SK-N-DZ (cell line): ENCODE measurements around the gene NRN1L. TPM values are rescaled to one million over a fixed set of nuclear protein-coding genes. Genes with fewer than 3 reads are reported as not detected.
"Not testable (repeated sequence)": the region's sequence is repeated elsewhere in the genome, so short reads cannot be mapped to it uniquely, and the experiment has no call there.

Source experiments
- DNase-seq: peaks from one replicate; pipeline ENCODE4 v3.0.0-alpha.2; 2015; ENCODE audit warnings: low spot score
- polyA plus RNA-seq, 2 experiments: library from polyadenylated mRNA; depleted of rRNA; stranded (reverse); fragments of >200 nt; gene quantifications; 2 replicates each; pipeline ENCODE4 v1.2.3, GENCODE V29; 2014

Gene NRN1L
- polyA plus RNA-seq (2014; cell fraction: cytosol; rRNA removed) = 0.78 TPM in 1 of 2 replicates, not detected in the other
- 0.77 and 3.5 TPM in 2 replicates for polyA plus RNA-seq (2014; cell fraction: nucleus; rRNA removed)

DNA sequence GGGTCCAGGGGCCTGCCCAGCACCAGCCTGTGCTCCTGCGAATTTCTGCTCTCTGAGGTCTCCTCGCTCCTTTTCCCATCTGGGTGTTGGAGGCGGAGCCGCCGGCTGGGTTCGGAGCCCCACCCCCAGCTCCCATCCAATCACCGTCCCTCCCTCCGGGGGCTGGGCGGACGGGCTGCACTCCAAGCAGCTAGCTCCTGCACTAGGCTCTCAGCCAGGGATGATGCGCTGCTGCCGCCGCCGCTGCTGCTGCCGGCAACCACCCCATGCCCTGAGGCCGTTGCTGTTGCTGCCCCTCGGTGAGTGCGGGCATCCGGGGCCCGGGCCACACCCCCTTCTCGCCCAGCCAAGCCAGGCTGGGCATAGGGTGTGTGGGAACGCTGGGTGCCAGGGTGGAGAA, at the start of gene NRN1L:
TSS of gene NRN1L (plus strand) at position 202 of the 400 bp plus-strand sequence. CDS start at position 221, 19 bp downstream.
- peak; percentile 84 for DNase-seq

DNA sequence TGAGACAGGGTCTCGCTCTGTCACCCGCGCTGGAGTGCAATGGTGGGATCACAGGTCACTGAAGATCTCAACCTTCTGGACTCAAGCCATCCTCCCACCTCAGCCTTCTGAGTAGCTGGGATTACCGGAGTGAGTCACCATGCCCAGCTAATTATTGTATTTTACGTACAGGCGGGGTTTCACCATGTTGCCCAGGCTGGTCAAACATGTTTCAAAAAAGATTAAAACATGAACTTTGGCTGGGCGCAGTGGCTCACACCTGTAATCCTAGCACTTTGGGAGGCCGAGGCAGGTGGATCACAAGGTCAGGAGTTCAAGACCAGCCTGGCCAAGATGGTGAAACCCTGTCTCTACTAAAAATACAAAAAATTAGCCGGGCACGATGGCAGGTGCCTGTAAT, 47.5 kb upstream of the NRN1L start:
- DNase-seq = not testable (repeated sequence)

DNA sequence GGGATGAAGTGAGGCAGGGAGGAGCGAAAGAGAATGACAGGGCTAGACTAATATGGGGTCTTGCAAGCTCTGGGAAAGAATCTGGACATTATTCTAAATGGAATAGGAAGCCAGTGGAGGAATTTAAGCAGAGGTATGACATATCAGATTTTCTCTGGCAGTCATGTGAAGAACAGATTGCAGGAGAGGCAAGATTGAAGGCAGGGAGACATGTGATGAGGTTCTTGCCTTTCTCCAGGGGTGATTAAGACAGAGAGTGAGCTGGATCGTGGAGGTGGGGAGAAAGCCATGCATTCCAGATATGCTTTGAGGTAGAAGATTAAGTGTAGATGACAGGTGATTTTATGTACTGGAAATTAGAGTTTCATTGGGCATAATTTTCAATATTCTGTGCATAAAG, 46.9 kb upstream of the NRN1L start:
- no peak for DNase-seq

DNA sequence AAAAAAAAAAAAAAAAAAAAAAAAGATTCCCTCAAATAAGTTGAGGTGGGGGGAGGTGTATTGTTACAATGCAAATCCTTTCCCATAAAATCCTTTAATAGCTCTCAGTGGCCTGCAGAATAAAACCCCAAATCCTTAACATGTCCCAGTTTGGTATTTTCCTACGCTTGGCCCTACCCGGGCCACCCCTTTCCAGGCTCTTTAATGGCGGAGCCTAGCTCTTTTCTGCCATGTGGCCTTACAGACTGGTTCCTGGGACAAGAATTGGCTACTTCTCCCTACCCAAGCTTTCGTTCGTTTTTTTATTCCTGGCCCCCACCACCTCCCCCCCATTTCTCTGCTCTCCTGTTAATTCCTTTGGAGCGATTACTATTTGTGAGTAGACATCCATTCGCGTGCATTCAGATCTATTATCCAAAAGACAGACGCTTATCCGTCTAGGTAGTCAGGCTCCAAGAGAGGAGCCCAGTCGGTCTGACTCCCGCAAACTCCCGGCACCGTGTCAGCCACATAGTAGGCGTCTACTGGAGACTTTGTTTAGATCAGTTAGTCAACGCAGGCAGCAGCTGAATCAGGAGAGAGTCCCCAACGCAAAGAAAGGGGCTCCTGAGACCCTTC, 43.4 kb upstream of the NRN1L start:
- DNase-seq = no peak

DNA sequence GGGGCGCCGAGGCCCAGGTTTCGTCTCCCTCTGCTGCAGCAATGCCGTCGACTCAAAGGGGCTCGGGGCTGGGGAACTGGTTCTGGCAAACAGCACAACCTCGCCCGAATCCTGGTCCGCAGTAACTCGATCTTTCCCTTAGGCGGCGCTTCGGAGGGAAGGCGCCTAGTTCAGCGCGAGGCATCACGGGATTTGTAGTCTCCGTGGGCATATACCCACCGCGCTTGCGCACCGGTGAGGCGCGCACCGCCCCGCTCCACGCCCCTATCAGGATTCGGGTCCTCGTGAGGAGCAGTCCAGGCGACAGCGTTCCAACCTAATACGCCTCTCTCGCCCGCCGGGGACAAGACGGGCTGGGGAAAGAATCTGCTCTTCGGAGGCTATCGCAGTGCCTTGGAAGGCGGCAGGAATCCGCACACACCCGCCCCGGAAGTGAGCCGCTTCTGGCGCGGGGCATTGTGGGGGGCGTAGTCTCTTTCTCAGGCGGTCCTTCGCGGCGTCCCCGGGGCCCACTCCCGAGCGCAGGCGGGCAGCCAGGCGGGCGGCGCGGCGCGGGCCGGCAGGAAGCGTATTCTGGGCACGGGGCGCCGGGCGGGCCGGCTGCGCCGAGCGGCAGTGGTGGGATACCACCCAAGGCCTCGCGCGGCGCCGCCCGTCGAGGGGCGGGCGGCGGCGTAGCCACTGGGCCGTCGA, 42.7 kb upstream of the NRN1L start, which contains the start of gene THAP11:
TSS of gene THAP11 (plus strand) at position 505 of the 693 bp plus-strand sequence. CDS start 235 bp downstream, outside the sequence.
- DNase-seq = peak; percentile 97

DNA sequence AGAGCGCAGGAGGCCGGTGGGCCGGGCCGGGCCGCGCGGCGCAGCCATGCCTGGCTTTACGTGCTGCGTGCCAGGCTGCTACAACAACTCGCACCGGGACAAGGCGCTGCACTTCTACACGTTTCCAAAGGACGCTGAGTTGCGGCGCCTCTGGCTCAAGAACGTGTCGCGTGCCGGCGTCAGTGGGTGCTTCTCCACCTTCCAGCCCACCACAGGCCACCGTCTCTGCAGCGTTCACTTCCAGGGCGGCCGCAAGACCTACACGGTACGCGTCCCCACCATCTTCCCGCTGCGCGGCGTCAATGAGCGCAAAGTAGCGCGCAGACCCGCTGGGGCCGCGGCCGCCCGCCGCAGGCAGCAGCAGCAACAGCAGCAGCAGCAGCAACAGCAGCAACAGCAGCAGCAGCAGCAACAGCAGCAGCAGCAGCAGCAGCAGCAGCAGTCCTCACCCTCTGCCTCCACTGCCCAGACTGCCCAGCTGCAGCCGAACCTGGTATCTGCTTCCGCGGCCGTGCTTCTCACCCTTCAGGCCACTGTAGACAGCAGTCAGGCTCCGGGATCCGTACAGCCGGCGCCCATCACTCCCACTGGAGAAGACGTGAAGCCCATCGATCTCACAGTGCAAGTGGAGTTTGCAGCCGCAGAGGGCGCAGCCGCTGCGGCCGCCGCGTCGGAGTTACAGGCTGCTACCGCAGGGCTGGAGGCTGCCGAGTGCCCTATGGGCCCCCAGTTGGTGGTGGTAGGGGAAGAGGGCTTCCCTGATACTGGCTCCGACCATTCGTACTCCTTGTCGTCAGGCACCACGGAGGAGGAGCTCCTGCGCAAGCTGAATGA, 42.0 kb upstream of the NRN1L start:
- DNase-seq = peak; percentile 71

DNA sequence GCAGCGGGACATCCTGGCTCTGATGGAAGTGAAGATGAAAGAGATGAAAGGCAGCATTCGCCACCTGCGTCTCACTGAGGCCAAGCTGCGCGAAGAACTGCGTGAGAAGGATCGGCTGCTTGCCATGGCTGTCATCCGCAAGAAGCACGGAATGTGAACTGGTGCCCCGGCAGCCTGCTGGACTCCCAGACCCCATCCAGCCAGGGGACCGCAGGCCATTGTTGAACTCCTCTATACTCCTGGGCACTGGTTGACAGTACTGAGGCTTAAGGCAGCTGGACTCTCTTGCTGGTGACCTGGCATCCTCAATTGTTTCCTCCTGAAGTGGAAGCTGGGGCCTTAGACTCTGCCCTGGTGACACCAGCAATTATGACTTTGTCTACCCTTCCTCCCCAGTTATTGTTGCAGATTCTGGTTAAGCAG, 41.3 kb upstream of the NRN1L start:
- no peak for DNase-seq

DNA sequence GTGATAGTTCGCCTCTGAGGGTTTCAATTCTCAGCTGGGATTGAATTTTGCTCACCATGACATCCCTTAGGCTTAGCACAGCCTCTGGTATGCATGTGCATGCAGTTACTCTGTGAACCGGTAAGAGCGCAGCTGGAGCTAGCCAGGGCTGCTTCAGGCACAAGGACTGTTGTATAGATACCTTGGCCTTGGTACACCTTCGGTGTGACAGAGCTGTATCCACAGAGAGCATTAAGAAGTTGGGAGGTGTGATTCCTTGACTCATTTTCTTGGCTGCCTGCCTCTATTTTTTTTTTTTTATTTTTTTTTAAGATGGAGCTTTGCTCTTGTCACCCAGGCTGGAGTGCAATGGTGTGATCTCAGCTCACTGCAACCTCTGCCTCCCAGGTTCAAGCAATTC, 40.2 kb upstream of the NRN1L start:
- no peak for DNase-seq

DNA sequence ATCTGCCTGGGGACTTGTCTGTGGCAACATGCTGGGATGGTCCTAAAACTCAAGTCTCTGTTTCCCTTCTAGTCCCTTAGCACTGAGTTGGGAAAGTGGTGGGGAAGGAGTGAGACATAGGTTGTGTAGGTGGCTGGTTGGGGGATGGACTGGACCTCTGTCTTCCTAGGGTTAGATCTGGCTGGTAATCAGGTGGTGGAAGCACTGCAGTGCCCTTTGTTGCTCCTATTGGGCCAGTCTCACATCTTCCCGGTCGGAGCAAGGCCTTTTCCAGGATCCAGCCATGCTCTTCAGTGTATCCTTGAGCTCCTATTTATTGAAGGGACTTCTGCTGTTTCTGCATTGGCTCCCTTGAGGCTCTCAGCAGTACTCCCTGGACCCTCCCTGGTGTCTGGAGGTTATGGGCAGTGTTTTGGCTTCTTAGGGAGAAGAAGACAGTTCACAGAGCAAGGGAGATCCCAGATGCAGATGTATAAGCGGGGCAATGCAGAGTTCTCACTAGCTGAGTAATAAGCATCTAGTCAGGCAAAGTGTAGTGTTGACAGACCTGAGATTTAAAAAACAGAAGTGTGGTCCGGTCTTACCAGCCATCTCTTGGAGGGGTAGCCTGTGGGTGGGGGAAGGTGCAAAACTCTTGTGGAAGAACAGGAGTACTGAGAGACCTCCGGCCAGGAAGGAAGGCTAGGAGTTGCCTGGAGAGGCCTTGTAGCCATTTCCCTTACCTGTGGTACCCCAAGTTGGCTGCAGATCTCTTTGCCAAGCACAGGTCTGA, 39.2 kb upstream of the NRN1L start:
- DNase-seq = no peak

DNA sequence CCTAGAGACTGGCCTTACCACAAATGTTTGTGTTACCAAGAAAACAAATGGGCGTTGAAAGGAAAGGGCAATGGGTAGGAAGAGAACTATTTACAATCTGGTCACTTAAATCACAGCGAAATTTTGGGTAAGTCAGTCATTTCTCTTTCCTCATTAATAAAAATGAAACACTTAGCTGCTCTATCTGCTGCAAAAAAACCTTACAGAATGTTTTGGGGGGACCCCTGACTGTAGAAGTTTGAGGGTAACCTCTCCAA, 38.7 kb upstream of the NRN1L start:
- no peak for DNase-seq

DNA sequence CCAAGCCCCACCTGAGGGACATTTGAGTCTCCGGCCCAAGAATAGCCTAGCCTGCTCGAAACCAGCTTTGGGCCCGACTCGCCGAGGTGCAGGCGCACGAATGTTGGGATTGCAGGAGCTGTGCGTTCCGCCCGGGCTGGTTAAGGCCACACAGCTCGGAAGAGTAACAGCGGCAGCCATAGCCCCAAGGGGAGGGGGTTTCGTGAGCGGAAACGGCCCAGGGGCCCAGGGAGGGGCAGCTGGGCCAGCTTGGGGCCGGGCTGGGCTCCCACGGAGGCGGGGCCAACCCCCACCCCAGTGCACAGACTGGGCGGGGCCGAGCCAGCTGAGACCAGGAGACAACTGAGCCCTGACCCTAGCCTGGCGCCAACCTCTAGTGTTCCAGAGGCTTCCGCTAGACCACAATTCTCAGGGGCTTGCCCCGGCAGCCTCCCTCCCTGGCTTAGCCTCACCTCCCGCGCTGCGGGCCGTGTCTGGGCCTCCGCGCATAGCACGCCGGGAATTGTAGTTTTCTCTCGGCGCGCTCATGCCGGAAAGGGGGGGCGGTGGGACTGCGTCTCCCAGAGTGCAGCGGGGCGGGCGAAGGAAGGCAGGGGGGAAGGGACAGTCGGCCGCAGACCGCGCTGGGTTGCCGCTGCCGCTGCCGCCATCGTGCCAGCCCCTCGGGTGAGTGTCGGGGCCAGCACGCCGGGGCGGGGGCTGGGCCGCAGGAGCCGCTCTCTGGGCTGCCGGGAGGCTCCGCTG, 38.2 kb upstream of the NRN1L start, which contains the start of gene NUTF2:
TSS of gene NUTF2 (plus strand) at position 614 of the 744 bp plus-strand sequence. CDS start 18,198 bp downstream, outside the sequence.
- DNase-seq = peak; percentile 99

DNA sequence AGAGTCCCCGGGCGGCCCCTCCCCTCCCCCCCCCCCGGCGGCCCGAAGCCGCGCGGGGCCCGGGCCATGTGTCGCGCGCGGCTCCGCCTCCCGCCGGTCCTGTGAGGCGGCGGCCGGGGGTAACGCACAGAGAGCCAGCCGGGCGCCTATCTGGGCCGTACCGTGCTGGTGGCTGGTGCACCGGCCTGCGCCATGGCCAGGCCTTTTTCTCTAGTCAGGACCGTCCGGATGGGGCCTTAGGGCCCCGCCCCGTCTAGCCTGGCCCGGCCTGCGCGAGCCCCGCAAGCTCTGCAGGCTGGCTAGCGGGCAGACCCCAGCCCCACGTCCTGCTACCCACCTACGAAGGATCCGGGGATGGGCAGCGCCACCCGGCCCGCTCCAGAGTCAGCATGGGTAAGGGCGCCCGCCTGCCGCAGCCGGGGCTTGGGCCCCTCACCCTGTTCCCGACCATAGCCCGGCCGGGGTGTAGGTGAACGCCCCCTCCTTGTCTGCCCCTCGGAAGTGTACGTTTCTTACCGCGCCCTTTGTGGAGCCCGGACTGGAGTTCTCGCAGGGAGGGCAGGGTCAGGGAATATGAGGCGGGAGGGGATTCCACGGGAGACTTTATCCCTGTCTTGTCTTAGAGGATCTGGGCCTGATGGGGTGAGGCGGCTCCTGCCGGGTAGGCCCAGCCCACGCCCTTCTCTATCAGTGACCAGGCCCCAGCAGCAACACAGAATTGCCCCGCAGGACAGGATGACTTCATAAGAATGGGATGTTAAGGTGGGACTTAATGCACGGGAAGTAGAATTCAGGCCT, 37.4 kb upstream of the NRN1L start, which contains the start of gene CENPT:
TSS of gene CENPT (minus strand) at position 630 of the 798 bp plus-strand sequence. CDS start 13,834 bp downstream, outside the sequence.
- DNase-seq = no peak

DNA sequence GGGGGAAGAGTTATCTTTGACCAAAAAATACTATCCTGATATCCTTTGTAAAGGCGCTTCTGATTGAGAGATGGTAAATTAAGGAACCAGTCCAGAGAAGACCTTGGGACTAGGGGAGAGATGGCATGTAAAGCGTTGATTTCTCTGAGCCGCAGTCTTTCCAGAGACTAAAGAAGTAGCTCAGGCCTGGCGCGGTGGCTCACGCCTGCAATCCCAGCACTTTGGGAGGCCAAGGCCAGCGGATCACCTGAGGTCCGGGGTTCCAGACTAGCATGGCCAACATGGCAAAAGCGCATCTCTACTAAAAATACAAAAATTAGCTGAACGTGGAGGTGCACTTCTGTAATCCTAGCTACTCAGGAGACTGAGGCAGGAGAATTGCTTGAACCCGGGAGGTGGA, 36.6 kb upstream of the NRN1L start:
- DNase-seq = no peak

DNA sequence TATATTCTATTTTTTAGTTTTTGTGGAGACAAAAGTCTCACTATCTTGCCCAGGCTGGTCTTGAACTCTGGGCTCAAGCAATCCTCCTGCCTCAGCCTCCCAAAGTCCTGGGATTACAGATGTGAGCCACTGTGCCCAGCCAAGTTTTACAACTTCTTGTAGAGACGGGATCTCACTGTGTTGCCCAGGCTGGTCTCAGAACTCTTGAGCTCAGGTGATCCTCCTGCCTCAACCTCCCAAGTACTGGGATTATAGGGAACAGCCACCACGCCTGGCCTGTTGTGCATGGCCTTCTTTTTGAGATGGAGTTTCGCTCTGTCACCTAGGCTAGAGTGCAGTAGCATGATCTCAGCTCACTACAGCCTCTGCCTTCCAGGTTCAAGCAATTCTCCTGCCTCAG, 31.0 kb upstream of the NRN1L start:
- no peak for DNase-seq

DNA sequence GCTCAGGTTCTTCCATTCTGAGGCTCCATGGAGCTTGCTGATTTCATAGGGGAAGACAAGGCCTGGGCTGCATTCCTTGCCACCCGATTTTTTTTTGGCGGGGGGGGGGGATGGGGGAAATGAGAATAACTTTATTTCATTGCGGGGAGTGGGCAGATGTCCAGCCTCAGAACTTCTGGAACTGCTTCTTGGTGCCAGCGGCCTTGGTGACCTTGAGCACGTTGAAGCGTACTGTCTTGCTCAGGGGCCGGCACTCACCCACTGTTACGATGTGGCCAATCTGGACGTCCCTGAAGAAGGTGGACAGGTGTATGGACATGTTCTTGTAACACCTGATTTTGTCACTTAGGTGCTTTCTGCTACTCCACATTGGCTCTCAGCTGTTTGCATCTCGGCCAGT, 28.9 kb upstream of the NRN1L start:
- no peak for DNase-seq

DNA sequence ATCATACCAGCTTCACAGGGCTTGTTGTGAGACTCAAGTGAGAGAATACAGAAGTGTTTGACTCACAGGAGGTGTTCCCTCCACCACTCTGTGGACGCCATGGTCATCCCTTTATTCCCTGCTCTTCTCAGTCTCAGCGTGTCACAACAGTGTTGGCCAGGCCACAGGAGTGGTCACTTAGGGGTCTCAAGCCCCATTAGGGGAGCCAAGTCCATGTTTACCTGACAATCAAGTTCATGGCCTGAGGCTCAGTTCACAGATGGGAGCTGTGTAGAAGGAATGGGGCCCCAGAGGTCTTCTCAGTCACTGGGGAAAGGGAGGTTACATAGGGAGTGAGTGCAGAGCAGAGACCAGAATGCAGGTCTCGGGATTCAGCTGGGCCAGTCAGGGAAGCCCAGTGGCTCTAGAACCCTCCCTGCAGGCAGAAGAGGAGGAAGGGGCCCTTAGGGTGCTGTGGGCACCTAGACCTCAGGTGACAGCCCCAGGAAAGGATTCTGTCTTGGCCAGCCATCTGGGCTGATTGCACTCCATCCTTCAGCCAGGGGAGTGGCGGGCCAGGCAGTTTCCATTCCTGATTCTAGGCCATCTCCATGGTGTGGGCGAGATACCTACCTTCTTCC, 27.6 kb upstream of the NRN1L start:
- no peak for DNase-seq

DNA sequence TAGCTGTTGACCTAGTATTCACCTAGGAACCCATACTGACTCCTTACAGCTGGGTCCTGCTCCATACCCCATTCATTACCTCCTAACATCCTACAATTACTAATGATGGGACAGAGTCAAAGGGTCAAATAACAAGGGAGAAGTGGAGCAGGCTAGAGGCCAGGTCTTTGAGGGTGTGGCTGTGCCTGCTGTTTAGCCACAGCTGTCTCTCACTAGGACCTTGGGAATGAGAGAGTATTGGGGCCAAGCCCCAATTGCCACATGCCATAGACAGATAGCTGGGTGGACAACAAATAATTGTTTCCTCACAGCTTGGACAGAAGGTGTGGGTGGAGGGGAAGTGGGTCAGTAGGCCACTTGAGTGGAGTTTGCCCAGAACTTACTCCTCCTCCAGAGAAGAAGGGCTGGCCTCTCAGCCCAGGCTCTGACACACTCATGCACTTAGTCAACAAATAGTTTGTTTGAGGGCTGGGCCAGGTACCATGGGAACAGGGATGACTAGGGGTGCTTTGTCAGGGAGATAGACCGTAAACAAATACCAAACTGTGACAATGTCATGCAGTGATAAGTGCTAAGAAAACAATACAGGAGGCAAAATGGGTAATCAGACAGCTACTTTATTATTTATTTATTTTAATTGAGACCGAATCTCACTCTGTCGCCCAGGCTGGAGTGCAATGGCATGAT, 27.0 kb upstream of the NRN1L start:
- DNase-seq = no peak

DNA sequence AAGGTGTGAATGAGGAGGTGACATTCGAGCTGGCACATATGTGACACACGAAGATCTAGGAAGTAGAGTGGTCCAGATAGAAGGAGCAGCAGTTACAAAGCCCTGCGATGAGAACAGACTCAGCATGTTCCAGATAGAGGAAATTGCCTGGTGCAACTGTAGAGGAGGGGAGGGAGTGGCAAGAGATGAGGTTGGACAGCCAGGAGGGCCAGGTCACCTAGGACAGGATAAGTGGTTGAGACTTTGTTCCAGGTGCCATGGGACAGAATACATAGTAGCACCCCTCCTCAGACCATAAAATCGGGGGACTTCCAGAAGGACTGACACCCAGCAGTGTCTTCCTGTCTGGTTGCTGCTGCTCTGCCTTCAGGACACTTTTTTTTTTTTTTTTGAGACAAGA, 26.2 kb upstream of the NRN1L start:
- DNase-seq = no peak
